Measurements from ENCODE around the gene MMP2. TPM values are rescaled to one million over a fixed set of nuclear protein-coding genes. Genes with fewer than 3 reads are reported as not detected.

The MMP2 gene
- total and polyA plus RNA-seq, 2 of the 13 experiments (the other 11 are each of a cell fraction or from before 2014, with no cell fraction given), result 0.31 to 1.3 TPM

- no peak for TF ChIP-seq ZFP37 (CRISPR knock-in tag; IDR thresholded peaks at IDR 0.05; ENCODE audit: borderline replicate concordance)
- no peak for TF ChIP-seq NFIC (IDR thresholded peaks at IDR 0.05; ENCODE audit: low read length)
- TF ChIP-seq SIN3B (IDR thresholded peaks at IDR 0.05; ENCODE audit: low read length), result no peak
- 0 out of 2 replicates have a peak, but pooled peaks have one; percentile 64 for TF ChIP-seq ZNF451 (CRISPR knock-in tag; IDR thresholded peaks at IDR 0.05)
- no peak for TF ChIP-seq MAFK (conservative IDR thresholded peaks at IDR 0.05 in 1 of 2, IDR thresholded peaks at IDR 0.05 in 1 of 2; ENCODE audit: low read length in 2 of 2)
- TF ChIP-seq ZNF224 (CRISPR knock-in tag; IDR thresholded peaks at IDR 0.05), result no peak
- TF ChIP-seq, protein P1, sequence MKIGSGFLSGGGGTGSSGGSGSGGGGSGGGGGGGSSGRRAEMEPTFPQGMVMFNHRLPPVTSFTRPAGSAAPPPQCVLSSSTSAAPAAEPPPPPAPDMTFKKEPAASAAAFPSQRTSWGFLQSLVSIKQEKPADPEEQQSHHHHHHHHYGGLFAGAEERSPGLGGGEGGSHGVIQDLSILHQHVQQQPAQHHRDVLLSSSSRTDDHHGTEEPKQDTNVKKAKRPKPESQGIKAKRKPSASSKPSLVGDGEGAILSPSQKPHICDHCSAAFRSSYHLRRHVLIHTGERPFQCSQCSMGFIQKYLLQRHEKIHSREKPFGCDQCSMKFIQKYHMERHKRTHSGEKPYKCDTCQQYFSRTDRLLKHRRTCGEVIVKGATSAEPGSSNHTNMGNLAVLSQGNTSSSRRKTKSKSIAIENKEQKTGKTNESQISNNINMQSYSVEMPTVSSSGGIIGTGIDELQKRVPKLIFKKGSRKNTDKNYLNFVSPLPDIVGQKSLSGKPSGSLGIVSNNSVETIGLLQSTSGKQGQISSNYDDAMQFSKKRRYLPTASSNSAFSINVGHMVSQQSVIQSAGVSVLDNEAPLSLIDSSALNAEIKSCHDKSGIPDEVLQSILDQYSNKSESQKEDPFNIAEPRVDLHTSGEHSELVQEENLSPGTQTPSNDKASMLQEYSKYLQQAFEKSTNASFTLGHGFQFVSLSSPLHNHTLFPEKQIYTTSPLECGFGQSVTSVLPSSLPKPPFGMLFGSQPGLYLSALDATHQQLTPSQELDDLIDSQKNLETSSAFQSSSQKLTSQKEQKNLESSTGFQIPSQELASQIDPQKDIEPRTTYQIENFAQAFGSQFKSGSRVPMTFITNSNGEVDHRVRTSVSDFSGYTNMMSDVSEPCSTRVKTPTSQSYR (CRISPR knock-in tag; IDR thresholded peaks at IDR 0.05; ENCODE audit: borderline replicate concordance), result no peak
- no peak for TF ChIP-seq ZNF225 (CRISPR knock-in tag; IDR thresholded peaks at IDR 0.05)
- peak; percentile 49; the same call in 1 of the 2 replicates for TF ChIP-seq HDAC1 (CRISPR knock-in tag; IDR thresholded peaks at IDR 0.05)
- TF ChIP-seq ZFP36 (IDR thresholded peaks at IDR 0.05; ENCODE audit: borderline replicate concordance, low read depth, low read length, partially characterized antibody), result no peak
- TF ChIP-seq ZNF407 (CRISPR knock-in tag; IDR thresholded peaks at IDR 0.05; ENCODE audit: not compliant biosample characterization), result no peak
- TF ChIP-seq, protein P2, sequence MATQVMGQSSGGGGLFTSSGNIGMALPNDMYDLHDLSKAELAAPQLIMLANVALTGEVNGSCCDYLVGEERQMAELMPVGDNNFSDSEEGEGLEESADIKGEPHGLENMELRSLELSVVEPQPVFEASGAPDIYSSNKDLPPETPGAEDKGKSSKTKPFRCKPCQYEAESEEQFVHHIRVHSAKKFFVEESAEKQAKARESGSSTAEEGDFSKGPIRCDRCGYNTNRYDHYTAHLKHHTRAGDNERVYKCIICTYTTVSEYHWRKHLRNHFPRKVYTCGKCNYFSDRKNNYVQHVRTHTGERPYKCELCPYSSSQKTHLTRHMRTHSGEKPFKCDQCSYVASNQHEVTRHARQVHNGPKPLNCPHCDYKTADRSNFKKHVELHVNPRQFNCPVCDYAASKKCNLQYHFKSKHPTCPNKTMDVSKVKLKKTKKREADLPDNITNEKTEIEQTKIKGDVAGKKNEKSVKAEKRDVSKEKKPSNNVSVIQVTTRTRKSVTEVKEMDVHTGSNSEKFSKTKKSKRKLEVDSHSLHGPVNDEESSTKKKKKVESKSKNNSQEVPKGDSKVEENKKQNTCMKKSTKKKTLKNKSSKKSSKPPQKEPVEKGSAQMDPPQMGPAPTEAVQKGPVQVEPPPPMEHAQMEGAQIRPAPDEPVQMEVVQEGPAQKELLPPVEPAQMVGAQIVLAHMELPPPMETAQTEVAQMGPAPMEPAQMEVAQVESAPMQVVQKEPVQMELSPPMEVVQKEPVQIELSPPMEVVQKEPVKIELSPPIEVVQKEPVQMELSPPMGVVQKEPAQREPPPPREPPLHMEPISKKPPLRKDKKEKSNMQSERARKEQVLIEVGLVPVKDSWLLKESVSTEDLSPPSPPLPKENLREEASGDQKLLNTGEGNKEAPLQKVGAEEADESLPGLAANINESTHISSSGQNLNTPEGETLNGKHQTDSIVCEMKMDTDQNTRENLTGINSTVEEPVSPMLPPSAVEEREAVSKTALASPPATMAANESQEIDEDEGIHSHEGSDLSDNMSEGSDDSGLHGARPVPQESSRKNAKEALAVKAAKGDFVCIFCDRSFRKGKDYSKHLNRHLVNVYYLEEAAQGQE (IDR thresholded peaks at IDR 0.05; ENCODE audit: borderline replicate concordance in 1 of 2, low read depth in 1 of 2, low read length in 2 of 2), result no peak
- no peak for TF ChIP-seq HIVEP1 (CRISPR knock-in tag; IDR thresholded peaks at IDR 0.05)
Measured at GRCh38 chr16:55508941-55509931, 30.2 kb downstream of the MMP2 start, which contains the start of gene LPCAT2 (continued).

Data from HepG2 (cell line).